ENCODE measurements around the gene FUCA2. TPM values are rescaled to one million over a fixed set of nuclear protein-coding genes. Genes with fewer than 3 reads are reported as not detected.
"Not testable (repeated sequence)": the region's sequence is repeated elsewhere in the genome, so short reads cannot be mapped to it uniquely, and the experiment has no call there.

FUCA2 gene
- total RNA-seq, 1 donor: 58.7 TPM

DNA sequence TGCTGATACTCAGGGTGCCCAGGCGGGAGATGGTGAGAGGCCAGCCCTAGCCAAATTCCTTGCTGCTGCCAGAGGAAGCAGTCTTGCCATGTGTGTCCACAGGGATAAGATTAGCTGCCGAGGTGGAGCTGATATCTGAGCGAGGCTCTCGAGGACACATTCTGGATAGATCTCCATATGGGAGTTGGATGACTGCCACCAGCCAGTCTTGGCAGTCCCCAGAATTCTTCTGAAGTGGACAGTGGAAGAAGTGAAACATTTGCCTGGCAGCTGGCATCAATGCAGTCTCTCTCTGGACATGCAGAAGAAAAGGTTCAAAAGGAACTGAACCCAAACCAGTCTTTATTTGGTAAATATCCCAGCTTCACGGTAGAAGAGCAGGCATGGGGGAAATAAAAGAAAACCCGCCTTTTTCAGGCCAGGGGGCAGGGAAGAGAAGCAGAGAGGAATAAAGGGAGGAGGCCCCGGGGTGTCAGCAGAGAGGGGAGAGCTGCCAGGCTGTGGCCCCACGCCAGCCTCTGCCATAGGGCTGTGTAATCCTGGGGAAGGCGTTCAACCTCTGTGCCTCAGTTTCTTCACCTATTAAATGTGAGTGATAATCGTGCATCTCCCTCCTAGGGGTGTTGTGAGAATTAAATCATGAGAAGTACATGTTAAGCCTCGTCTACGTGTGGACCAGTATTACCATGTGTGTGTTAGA lies 3.7 kb upstream of the FUCA2 start:
- TF ChIP-seq, protein P1, sequence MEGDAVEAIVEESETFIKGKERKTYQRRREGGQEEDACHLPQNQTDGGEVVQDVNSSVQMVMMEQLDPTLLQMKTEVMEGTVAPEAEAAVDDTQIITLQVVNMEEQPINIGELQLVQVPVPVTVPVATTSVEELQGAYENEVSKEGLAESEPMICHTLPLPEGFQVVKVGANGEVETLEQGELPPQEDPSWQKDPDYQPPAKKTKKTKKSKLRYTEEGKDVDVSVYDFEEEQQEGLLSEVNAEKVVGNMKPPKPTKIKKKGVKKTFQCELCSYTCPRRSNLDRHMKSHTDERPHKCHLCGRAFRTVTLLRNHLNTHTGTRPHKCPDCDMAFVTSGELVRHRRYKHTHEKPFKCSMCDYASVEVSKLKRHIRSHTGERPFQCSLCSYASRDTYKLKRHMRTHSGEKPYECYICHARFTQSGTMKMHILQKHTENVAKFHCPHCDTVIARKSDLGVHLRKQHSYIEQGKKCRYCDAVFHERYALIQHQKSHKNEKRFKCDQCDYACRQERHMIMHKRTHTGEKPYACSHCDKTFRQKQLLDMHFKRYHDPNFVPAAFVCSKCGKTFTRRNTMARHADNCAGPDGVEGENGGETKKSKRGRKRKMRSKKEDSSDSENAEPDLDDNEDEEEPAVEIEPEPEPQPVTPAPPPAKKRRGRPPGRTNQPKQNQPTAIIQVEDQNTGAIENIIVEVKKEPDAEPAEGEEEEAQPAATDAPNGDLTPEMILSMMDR (IDR thresholded peaks at IDR 0.05; ENCODE audit: insufficient read depth, low read depth, low read length): no peak
- DNase-seq (ENCODE audit: low read depth): no peak
- no peak overlapping the region for H3K4me3 ChIP-seq (ENCODE audit: low read depth, low read length)

DNA sequence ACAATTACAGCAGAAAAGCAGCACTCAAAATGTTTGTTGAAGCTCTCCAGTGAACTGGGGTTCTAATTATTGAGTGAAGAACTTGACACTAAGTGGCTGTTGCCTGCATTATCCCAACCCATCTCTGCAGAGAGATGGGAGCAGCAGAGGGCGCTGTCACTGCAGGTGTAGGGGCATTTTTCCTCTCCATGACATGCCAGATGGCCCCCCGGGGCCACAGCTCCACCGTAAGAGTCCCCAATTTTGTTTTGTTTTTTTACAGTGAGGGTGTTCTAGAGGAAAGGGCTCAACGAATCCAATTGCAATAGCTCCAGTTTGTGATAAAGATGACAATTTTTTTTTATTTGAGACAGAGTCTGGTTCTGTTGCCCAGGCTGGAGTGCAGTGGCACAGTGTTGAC lies 1.9 kb upstream of the FUCA2 start:
- no peak for DNase-seq (ENCODE audit: low read depth)
- TF ChIP-seq, protein P1 (IDR thresholded peaks at IDR 0.05; ENCODE audit: insufficient read depth, low read depth, low read length): peak; percentile 45
- H3K4me3 ChIP-seq (ENCODE audit: low read depth, low read length): no peak overlapping the region

DNA sequence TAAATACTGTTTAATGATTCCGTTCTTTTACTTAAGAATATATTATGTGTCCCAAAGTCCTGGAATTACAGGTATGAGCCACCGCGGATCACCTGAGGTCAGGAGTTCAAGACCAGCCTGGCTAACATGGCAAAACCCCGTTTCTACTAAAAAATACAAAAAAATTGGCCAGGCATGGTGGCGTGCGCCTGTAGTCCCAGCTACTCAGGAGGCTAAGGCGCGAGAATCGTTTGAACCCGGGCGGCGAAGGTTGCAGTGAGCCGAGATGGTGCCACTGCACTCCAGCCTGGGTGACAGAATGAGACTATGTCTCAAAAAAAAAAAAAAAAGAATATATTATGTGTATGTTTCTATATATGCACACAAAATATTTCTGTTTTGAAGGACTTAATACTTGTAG lies 1.2 kb downstream of the FUCA2 start:
- H3K4me3 ChIP-seq (ENCODE audit: low read depth, low read length): peak overlapping the region; percentile 79
- not testable (repeated sequence) for DNase-seq (ENCODE audit: low read depth)

DNA sequence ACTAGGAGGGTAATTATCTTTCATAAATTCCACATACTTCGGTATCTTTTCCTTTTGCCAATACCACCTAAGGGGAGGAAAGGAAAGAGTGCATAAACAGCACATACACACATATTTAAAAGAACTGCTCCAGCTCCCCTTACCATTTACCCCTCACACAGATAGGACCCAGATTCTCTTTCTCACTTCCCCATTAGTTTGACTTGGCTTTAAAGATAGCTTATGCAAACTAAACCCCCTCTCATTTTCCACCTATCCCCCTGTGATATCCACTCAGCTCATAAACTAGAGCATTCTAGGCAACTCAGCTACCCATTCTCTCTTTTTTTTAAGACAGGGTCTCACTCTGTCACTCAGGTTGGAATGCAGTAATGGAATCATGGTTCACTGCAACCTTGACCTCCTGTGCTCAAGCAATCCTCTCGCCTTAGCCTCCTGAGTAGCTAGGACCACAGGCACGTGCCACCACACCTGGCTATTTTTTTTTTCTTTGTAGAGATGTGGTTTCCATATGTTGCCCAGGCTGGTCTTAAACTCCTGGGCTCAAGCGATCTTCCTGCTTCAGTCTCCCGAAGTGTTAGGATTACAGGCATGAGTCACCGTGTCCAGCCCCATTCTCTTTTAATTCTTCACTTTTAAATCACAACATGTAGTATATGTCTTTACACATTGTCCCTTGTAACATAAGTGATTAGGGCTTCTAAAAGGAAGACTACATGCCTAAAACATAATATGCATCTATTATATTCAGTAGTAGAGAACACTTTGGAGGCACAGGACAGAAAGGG lies 4.0 kb downstream of the FUCA2 start:
- peak; percentile 28 for DNase-seq (ENCODE audit: low read depth)
- TF ChIP-seq, protein P1 (IDR thresholded peaks at IDR 0.05; ENCODE audit: insufficient read depth, low read depth, low read length): no peak

DNA sequence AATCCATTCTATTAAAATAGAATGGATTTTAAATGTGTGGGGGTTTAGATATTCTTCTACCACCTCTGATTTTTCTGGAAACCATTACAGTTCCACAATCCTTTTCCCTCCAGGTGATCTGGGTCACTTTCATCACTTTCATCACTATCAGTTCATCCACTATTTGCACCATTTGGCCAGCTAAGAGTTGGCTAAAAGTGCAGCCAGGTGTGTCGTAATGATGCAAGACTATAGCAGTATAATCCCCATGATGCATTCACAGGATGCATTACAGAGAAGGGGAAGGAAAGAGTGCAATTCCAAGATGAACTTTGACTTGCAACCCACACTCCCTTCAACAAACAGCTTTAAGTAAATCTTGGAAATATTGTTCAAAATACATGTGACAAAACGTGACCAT lies 4.9 kb downstream of the FUCA2 start:
- DNase-seq (ENCODE audit: low read depth): no peak
- TF ChIP-seq, protein P1 (IDR thresholded peaks at IDR 0.05; ENCODE audit: insufficient read depth, low read depth, low read length): no peak
- H3K4me3 ChIP-seq (ENCODE audit: low read depth, low read length): no peak overlapping the region

More for the DNA sequence above, 4.0 kb downstream of the FUCA2 start:
- H3K4me3 ChIP-seq (ENCODE audit: low read depth, low read length): no peak overlapping the region

DNA sequence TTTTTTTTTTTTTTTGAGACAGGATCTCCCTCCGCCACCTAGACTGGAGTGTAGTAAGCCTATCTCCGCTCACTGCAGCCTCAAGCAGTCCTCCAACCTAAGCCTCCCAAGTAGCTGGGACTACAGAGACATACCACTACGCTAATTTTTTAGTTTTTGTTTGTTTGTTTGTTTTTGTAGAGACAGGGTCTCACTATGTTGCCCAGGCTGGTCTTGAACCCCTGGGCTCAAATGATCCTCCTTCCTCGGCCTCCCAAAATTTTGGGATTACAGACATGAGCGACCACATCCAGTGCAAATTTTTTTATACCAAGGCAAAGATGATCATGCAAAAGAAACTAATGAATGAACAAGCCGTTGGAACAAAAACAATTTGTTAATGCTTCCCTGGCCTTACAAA lies 5.3 kb downstream of the FUCA2 start:
- TF ChIP-seq, protein P1 (IDR thresholded peaks at IDR 0.05; ENCODE audit: insufficient read depth, low read depth, low read length): no peak
- no peak for DNase-seq (ENCODE audit: low read depth)

DNA sequence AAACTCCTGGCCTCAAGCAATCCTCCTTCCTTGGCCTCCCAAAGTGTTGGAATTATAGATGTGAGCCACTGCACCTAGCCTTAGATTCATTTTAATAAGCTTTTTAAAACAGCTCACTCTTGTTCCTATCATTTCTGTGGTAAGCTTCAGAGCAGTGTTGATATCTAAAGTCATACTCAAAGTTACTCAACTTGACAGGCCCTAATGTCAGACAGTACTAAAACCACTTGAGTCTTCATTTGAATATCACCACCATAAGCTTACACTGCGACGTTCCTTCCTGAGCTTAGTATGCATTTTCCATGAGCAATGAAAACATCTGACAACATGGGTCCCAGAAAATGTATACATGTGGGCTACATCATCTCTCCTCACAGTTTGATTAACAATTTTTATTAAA lies 6.0 kb downstream of the FUCA2 start:
- no peak for DNase-seq (ENCODE audit: low read depth)
- no peak overlapping the region for H3K4me3 ChIP-seq (ENCODE audit: low read depth, low read length)
- TF ChIP-seq, protein P1 (IDR thresholded peaks at IDR 0.05; ENCODE audit: insufficient read depth, low read depth, low read length): no peak

More for the DNA sequence above, 5.3 kb downstream of the FUCA2 start:
- no peak overlapping the region for H3K4me3 ChIP-seq (ENCODE audit: low read depth, low read length)

Measured in fibroblast of villous mesenchyme (primary cell).